Vagina (tissue), 2 donors: Measurements from ENCODE around the gene C10orf143. TPM values are rescaled to one million over a fixed set of nuclear protein-coding genes. Genes with fewer than 3 reads are reported as not detected.

Experiments
- DNase-seq, 2 donors: peaks; one replicate each; pipeline ENCODE4 v3.0.0-alpha.2; 2017; ENCODE audit errors: extremely low spot score in 2 of 2
- H3K27ac ChIP-seq: fragments of 200-600 bp; sonication (generic); one replicate; pipeline ENCODE4 v1.5.1; 2019
- H3K27me3 ChIP-seq: fragments of 200-600 bp; sonication (generic); one replicate; pipeline ENCODE4 v1.5.1; 2019
- H3K36me3 ChIP-seq, 2 donors: fragments of 200-600 bp; sonication (generic); one replicate each; pipeline ENCODE4 v1.5.1; 2017 to 2019
- H3K4me1 ChIP-seq: fragments of 200-600 bp; sonication (generic); one replicate; pipeline ENCODE4 v1.5.1; 2019
- H3K4me3 ChIP-seq, 2 donors: fragments of 200-600 bp; sonication (generic); 1 replicate in 1 of 2; 2 replicates in 1 of 2; pipeline ENCODE4 v1.5.1; 2016 to 2019
- H3K9me3 ChIP-seq: fragments of 200-600 bp; sonication (generic); one replicate; pipeline ENCODE4 v1.5.1; 2019
- POLR2A ChIP-seq, 2 donors: fragments of 450-650 bp; IDR thresholded peaks; one replicate each; pipeline ENCODE4 v1.6.1; 2017; ENCODE audit warnings: antibody characterized with exemption in 2 of 2, mild to moderate bottlenecking in 2 of 2, moderate library complexity in 2 of 2
- POLR2AphosphoS5 ChIP-seq, 2 donors: sonication (generic); formaldehyde crosslinking; IDR thresholded peaks; one replicate each; pipeline ENCODE4 v1.9.0; 2017; ENCODE audit warnings: antibody characterized with exemption in 2 of 2, mild to moderate bottlenecking in 2 of 2, low read depth in 1 of 2; ENCODE audit not compliant: insufficient read depth in 1 of 2
- intact Hi-C: fragments of 100-400 bp; cut with DNase I; formaldehyde crosslinking; loops from one replicate; pipeline ENCODE4 v1.15.1; 2023
- total RNA-seq: library from RNA; depleted of rRNA; stranded (reverse); fragments of >200 nt; gene quantifications from one replicate; pipeline ENCODE4 v1.2.3, GENCODE V29; 2016
- TF ChIP-seq, protein P1 (sequence below), 3 experiments: fragments of 450-650 bp in 2 of 3; fragments of 200-600 bp in 1 of 3; sonication (generic) in 1 of 3; IDR thresholded peaks; one replicate each; pipeline ENCODE4 v1.5.1; 2017 to 2019; ENCODE audit warnings: antibody characterized with exemption in 3 of 3, mild to moderate bottlenecking in 2 of 3, moderate library complexity in 2 of 3

The C10orf143 gene
- total RNA-seq, 1 donor from 2014 or later = 0.74 TPM

DNA sequence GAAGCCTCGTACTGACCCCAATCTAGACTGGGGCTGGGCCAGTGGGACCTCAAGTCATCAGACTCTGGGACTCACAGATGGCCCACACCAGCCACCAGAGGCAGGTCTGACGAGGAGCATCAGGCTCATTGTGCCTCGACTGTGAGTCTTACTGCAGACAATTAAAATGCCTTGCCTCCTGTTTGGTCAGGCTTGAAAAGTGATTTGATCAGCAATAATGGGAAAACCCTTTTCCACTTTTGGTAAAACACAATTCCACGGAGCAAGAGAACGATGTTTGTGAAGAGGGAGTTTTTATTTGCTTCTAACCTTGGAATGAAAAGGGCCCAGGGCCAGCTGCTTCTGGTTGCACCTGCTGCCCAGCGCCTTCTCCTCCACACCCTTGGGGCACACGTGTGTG, 43.9 kb downstream of the C10orf143 start:
- no peak overlapping the region for H3K27ac ChIP-seq
- no peaks in the 10 kb centered on the region for H3K4me1 ChIP-seq
- no peak for DNase-seq
- H3K9me3 ChIP-seq = no peaks in the 10 kb centered on the region
- no peaks in the 10 kb centered on the region for H3K36me3 ChIP-seq
- intact Hi-C loops = no loop called here
- H3K4me3 ChIP-seq = no peak overlapping the region
- no peaks in the 10 kb centered on the region for H3K27me3 ChIP-seq
- TF ChIP-seq POLR2AphosphoS5 (IDR thresholded peaks at IDR 0.05; ENCODE audit: insufficient read depth in 1 of 2, low read depth in 1 of 2) (no peak), POLR2A (IDR thresholded peaks at IDR 0.05) (no peak)
- TF ChIP-seq, protein P1, sequence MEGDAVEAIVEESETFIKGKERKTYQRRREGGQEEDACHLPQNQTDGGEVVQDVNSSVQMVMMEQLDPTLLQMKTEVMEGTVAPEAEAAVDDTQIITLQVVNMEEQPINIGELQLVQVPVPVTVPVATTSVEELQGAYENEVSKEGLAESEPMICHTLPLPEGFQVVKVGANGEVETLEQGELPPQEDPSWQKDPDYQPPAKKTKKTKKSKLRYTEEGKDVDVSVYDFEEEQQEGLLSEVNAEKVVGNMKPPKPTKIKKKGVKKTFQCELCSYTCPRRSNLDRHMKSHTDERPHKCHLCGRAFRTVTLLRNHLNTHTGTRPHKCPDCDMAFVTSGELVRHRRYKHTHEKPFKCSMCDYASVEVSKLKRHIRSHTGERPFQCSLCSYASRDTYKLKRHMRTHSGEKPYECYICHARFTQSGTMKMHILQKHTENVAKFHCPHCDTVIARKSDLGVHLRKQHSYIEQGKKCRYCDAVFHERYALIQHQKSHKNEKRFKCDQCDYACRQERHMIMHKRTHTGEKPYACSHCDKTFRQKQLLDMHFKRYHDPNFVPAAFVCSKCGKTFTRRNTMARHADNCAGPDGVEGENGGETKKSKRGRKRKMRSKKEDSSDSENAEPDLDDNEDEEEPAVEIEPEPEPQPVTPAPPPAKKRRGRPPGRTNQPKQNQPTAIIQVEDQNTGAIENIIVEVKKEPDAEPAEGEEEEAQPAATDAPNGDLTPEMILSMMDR (IDR thresholded peaks at IDR 0.05) = no peak

DNA sequence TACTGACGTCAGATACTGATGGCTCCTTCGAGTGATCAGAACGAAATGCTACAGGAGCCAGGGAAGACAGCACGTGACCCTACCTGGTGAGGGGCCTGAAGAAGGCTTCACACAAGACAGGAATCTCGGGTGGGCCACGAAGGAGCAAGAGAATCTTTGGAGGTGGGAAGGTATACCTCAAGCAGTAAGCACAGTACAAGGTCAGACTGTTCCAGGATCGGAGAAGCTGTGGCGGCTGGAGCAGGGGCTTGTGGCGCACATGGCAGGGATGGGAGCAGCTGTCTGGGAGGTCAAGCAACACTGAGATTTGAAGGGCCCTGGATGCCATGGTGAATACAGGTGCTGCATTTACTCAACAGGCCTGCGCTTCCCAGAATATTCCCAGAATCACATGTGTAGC, 45.4 kb downstream of the C10orf143 start:
- TF ChIP-seq POLR2AphosphoS5 (IDR thresholded peaks at IDR 0.05; ENCODE audit: insufficient read depth in 1 of 2, low read depth in 1 of 2) (no peak), POLR2A (IDR thresholded peaks at IDR 0.05) (no peak)
- TF ChIP-seq, protein P1 (IDR thresholded peaks at IDR 0.05) = no peak
- no peak overlapping the region for H3K27ac ChIP-seq
- H3K4me1 ChIP-seq = no peaks in the 10 kb centered on the region
- no peaks in the 10 kb centered on the region for H3K36me3 ChIP-seq
- no peak for DNase-seq
- H3K27me3 ChIP-seq = no peaks in the 10 kb centered on the region
- intact Hi-C loops = no loop called here
- H3K4me3 ChIP-seq = no peak overlapping the region
- H3K9me3 ChIP-seq = no peaks in the 10 kb centered on the region

DNA sequence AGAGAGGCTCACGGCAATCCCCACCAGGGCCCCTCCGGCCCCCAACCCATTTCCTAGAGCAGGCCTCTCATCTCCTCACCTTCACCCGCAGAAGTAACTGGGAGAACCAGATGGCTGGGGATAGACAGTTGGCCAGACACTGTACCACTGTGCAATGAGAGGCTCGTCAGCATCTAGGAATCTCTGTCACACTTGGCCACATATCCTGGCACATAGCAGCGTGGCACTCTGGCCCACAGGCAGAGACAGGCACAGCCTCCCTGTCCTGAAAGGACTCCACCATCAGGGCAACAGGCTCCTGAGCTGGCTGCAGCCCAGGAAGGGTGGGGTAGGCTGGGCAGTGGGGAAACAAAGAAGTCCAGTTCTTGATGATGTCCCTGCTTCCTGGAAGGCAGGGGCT, 45.8 kb downstream of the C10orf143 start:
- TF ChIP-seq POLR2AphosphoS5 (IDR thresholded peaks at IDR 0.05; ENCODE audit: insufficient read depth in 1 of 2, low read depth in 1 of 2) (no peak), POLR2A (IDR thresholded peaks at IDR 0.05) (no peak)
- TF ChIP-seq, protein P1 (IDR thresholded peaks at IDR 0.05) = no peak
- no peaks in the 10 kb centered on the region for H3K9me3 ChIP-seq
- no peak overlapping the region for H3K4me3 ChIP-seq
- no peak overlapping the region for H3K27ac ChIP-seq
- no peak for DNase-seq
- no peaks in the 10 kb centered on the region for H3K27me3 ChIP-seq
- no peaks in the 10 kb centered on the region for H3K4me1 ChIP-seq
- intact Hi-C loops = no loop called here
- H3K36me3 ChIP-seq = no peaks in the 10 kb centered on the region

DNA sequence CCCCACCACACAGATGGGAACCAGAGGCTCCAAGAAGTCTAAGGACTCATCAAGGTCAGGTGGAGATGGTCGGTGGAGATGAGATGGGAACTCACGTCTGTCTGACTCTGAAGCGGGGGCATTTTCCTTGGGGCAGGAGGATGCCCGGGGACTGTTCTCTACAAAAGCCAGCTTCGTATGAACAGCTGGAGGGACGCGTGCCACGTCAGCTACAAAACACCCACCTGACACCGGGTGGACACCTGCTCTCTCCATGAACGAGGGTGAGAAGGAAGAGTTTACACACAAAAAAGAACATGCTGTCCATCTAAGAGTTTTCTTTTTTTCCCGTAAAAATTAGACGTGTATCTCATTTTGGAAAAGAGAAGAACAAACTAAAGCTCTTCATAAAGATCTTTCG, 47.7 kb downstream of the C10orf143 start:
- H3K27me3 ChIP-seq = no peaks in the 10 kb centered on the region
- no peaks in the 10 kb centered on the region for H3K36me3 ChIP-seq
- TF ChIP-seq POLR2AphosphoS5 (IDR thresholded peaks at IDR 0.05; ENCODE audit: insufficient read depth in 1 of 2, low read depth in 1 of 2) = no peak
- TF ChIP-seq, protein P1 (IDR thresholded peaks at IDR 0.05) = no peak
- TF ChIP-seq POLR2A (IDR thresholded peaks at IDR 0.05) = no peak
- no peaks in the 10 kb centered on the region for H3K4me1 ChIP-seq
- intact Hi-C loops = no loop called here
- H3K27ac ChIP-seq = no peak overlapping the region
- no peak for DNase-seq
- no peak overlapping the region for H3K4me3 ChIP-seq
- no peaks in the 10 kb centered on the region for H3K9me3 ChIP-seq

DNA sequence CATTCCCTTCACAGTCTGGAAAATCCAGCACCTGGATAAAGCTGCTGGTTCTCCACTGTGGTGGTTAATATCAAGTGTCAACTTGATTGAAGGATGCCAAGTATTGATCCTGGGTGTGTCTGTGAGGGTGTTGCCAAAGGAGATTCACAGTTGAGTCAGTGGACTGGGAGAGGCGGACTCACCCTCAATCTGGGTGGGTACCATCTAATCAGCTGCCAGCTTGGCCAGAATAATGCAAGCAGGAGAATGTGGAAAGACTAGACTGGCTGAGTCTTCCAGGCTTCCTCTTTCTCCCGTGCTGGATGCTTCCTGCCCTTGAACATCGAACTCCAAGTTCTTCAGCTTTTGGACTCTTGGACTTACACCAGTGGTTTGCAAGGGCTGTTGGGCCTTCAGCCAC, 48.4 kb downstream of the C10orf143 start:
- TF ChIP-seq, protein P1 (IDR thresholded peaks at IDR 0.05) = no peak
- TF ChIP-seq POLR2A (IDR thresholded peaks at IDR 0.05) = no peak
- no peaks in the 10 kb centered on the region for H3K36me3 ChIP-seq
- H3K4me3 ChIP-seq = no peak overlapping the region
- no peak overlapping the region for H3K27ac ChIP-seq
- DNase-seq = no peak
- no peaks in the 10 kb centered on the region for H3K27me3 ChIP-seq
- no peaks in the 10 kb centered on the region for H3K9me3 ChIP-seq
- intact Hi-C loops = no loop called here
- no peaks in the 10 kb centered on the region for H3K4me1 ChIP-seq
